Gastroesophageal sphincter (tissue), 3 donors: ENCODE data around the gene CSNK1D.

Experiments used
- CTCF ChIP-seq, 4 experiments: fragments of 200-600 bp in 2 of 4; fragments of 450-650 bp in 2 of 4; sonication (generic) in 1 of 4; IDR thresholded peaks; one replicate each; pipeline ENCODE4 v1.5.1; 2017 to 2019; ENCODE audit warnings: antibody characterized with exemption in 4 of 4, mild to moderate bottlenecking in 2 of 4, moderate library complexity in 2 of 4
- POLR2A ChIP-seq, 2 donors: fragments of 450-650 bp; IDR thresholded peaks; one replicate each; pipeline ENCODE4 v1.6.1; 2017; ENCODE audit warnings: antibody characterized with exemption in 2 of 2, mild to moderate bottlenecking in 2 of 2, moderate library complexity in 1 of 2

GRCh38 chr17:82262344-82262743, 11.2 kb downstream of the CSNK1D start:
- TF ChIP-seq CTCF (IDR thresholded peaks at IDR 0.05): no peak
- TF ChIP-seq POLR2A (IDR thresholded peaks at IDR 0.05): no peak
